NCI-H1417 treated with DMSO at 0.1 percent for 48 hours (cell line): ENCODE measurements around the gene PDE8A.
A peak's percentile ranks its signal among the peaks of the same experiment; 100 is the strongest.

ENCODE experiments used
- DNase-seq: peaks from one replicate; lab custom pipeline; 2025; lab: John Stamatoyannopoulos, UW

The PDE8A gene

GRCh38 chr15:84981711-84982300 is at the start of gene PDE8A:
PDE8A (plus strand) TSS chr15:84981856; CDS start chr15:84982163, 307 bp downstream.
- DNase-seq = no peak

- DNase-seq = no peak
Measured at GRCh38 chr15:84934942-84935729, 46.5 kb upstream of the PDE8A start.

GRCh38 chr15:84937144-84937543 is 44.5 kb upstream of the PDE8A start:
- no peak for DNase-seq

GRCh38 chr15:84938726-84939125 is 42.9 kb upstream of the PDE8A start:
- DNase-seq = no peak

GRCh38 chr15:84940399-84940798 is 41.3 kb upstream of the PDE8A start:
- no peak for DNase-seq

GRCh38 chr15:84942456-84942855 is 39.2 kb upstream of the PDE8A start:
- DNase-seq = no peak

GRCh38 chr15:84944311-84944710 is 37.3 kb upstream of the PDE8A start:
- no peak for DNase-seq

GRCh38 chr15:84944861-84945260 is 36.8 kb upstream of the PDE8A start:
- no peak for DNase-seq

- no peak for DNase-seq
Measured at GRCh38 chr15:84946772-84947489, 34.7 kb upstream of the PDE8A start.

GRCh38 chr15:84947947-84948830 is 33.5 kb upstream of the PDE8A start:
- DNase-seq = no peak

GRCh38 chr15:84949043-84949442 is 32.6 kb upstream of the PDE8A start:
- DNase-seq = no peak

GRCh38 chr15:84949845-84950569 is 31.6 kb upstream of the PDE8A start:
- no peak for DNase-seq

GRCh38 chr15:84950570-84951111 is 31.0 kb upstream of the PDE8A start:
- no peak for DNase-seq

GRCh38 chr15:84951736-84952135 is 29.9 kb upstream of the PDE8A start:
- no peak for DNase-seq

GRCh38 chr15:84953136-84953535 is 28.5 kb upstream of the PDE8A start:
- DNase-seq = no peak

GRCh38 chr15:84953726-84954125 is 27.9 kb upstream of the PDE8A start:
- no peak for DNase-seq

GRCh38 chr15:84955089-84955848 is 26.4 kb upstream of the PDE8A start:
- peak; percentile 4 for DNase-seq

- no peak for DNase-seq
Measured at GRCh38 chr15:84956199-84956598, 25.5 kb upstream of the PDE8A start.

- DNase-seq = no peak
Measured at GRCh38 chr15:84960391-84961113, 21.1 kb upstream of the PDE8A start.

- no peak for DNase-seq
Measured at GRCh38 chr15:84961114-84961452, 20.6 kb upstream of the PDE8A start.
